ENCODE measurements around the gene RCOR1. TPM values are rescaled to one million over a fixed set of nuclear protein-coding genes. Genes with fewer than 3 reads are reported as not detected.

The RCOR1 gene
- total RNA-seq, 1 experiment from 2014 or later = 34.1 TPM

GRCh38 chr14:102678394-102678793 is 85.9 kb downstream of the RCOR1 start:
- H2BK12ac ChIP-seq (ENCODE audit: insufficient read length, low read depth, low read length) = no peak overlapping the region
- no peak overlapping the region for H3K27ac ChIP-seq (ENCODE audit: insufficient read length, low read depth, low read length)
- H3K23ac ChIP-seq (ENCODE audit: insufficient read length, low read depth, low read length) = no peak overlapping the region
- H3T11ph ChIP-seq (ENCODE audit: low read length) = no peak overlapping the region
- H3K14ac ChIP-seq (ENCODE audit: insufficient read depth, low read length) = no peak overlapping the region
- Mint-ChIP-seq H3K36me3 (ENCODE audit: insufficient read depth in 1 of 3, low read depth in 3 of 3) (peaks cover 18 to 39% (median 21%) of the 10 kb centered on the region in 3 experiments), H3K4me3 (no peak overlapping the region), H3K27ac (no peak overlapping the region), H3K27me3 (ENCODE audit: low read depth) (no peaks in the 10 kb centered on the region; the same call in 1 of the 2 replicates), H3K4me1 (peaks cover 17 to 19% of the 10 kb centered on the region in 2 experiments), H3K9me3 (peaks cover 9 to 20% of the 10 kb centered on the region in 2 experiments)
- no peak overlapping the region for H2BK5ac ChIP-seq (ENCODE audit: insufficient read length, low read length)
- no peak overlapping the region for H2BK120ac ChIP-seq (ENCODE audit: low read depth, low read length, poor library complexity, severe bottlenecking)
- no peaks in the 10 kb centered on the region for H3K23me2 ChIP-seq (ENCODE audit: insufficient read length, low read depth, low read length, poor library complexity, severe bottlenecking)
- peaks cover 4% of the 10 kb centered on the region for H3K79me1 ChIP-seq (ENCODE audit: insufficient read depth, low read depth, low read length, poor library complexity, severe bottlenecking)
- H3K4me1 ChIP-seq (ENCODE audit: insufficient read depth, low read length) = peaks cover 3% of the 10 kb centered on the region; the same call in 1 of the 2 replicates
- no peaks in the 10 kb centered on the region; the same call in 1 of the 2 replicates for H3K79me2 ChIP-seq (ENCODE audit: insufficient read depth, low read length)
- no CpG with 5 or more reads among the region's 2 CpGs for WGBS (ENCODE audit: extremely low coverage, insufficient read length, low lambda C conversion rate)
- no peaks in the 10 kb centered on the region for H4K20me1 ChIP-seq (ENCODE audit: control insufficient read depth, insufficient read depth, insufficient read length)
- TF ChIP-seq, protein P1, sequence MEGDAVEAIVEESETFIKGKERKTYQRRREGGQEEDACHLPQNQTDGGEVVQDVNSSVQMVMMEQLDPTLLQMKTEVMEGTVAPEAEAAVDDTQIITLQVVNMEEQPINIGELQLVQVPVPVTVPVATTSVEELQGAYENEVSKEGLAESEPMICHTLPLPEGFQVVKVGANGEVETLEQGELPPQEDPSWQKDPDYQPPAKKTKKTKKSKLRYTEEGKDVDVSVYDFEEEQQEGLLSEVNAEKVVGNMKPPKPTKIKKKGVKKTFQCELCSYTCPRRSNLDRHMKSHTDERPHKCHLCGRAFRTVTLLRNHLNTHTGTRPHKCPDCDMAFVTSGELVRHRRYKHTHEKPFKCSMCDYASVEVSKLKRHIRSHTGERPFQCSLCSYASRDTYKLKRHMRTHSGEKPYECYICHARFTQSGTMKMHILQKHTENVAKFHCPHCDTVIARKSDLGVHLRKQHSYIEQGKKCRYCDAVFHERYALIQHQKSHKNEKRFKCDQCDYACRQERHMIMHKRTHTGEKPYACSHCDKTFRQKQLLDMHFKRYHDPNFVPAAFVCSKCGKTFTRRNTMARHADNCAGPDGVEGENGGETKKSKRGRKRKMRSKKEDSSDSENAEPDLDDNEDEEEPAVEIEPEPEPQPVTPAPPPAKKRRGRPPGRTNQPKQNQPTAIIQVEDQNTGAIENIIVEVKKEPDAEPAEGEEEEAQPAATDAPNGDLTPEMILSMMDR (conservative IDR thresholded peaks at IDR 0.05) = no peak
- no peak overlapping the region for H2BK20ac ChIP-seq (ENCODE audit: low read depth, low read length, poor library complexity, severe bottlenecking)
- no peak overlapping the region for H3K9ac ChIP-seq (ENCODE audit: extremely low read depth, insufficient read length, low read length)
- H3K4ac ChIP-seq (ENCODE audit: low read depth, low read length) = no peak overlapping the region
- no peaks in the 10 kb centered on the region for H3K9me3 ChIP-seq (ENCODE audit: control insufficient read depth, low read depth, low read length)
- H3K4me2 ChIP-seq (ENCODE audit: insufficient read depth, insufficient read length, low read length) = no peak overlapping the region
- no peak for DNase-seq
- no peak overlapping the region for H4K91ac ChIP-seq (ENCODE audit: insufficient read length, low read depth, low read length)
- no peak overlapping the region for H3K18ac ChIP-seq (ENCODE audit: insufficient read length, low read depth, low read length)
- H3K56ac ChIP-seq (ENCODE audit: insufficient read length, low read depth, low read length) = no peak overlapping the region
- no peak overlapping the region for H4K5ac ChIP-seq (ENCODE audit: insufficient read length, low read depth, low read length)
- H3K27me3 ChIP-seq (ENCODE audit: insufficient read depth, low read length) = no peaks in the 10 kb centered on the region
- no peak overlapping the region for H2AFZ ChIP-seq (ENCODE audit: low read length)
- no peak overlapping the region for H2AK5ac ChIP-seq (ENCODE audit: insufficient read length, low read length)
- no peak overlapping the region for H2BK15ac ChIP-seq (ENCODE audit: low read depth, low read length)
- H4K8ac ChIP-seq (replicated peaks; ENCODE audit: insufficient read length, low read depth, low read length) = no peak overlapping the region
